DMS 273 treated with DMSO at 0.1 percent for 48 hours (cell line): ENCODE results near the gene SLC35F1.

Source experiments
- DNase-seq: peaks from one replicate; lab custom pipeline; 2025; lab: John Stamatoyannopoulos, UW

SLC35F1 gene

GRCh38 chr6:118316796-118317384 lies 409.8 kb downstream of the SLC35F1 start:
- DNase-seq = no peak

- no peak for DNase-seq
Measured at GRCh38 chr6:118317581-118318563, 410.8 kb downstream of the SLC35F1 start.

- no peak for DNase-seq
Measured at GRCh38 chr6:118318648-118319047, 411.6 kb downstream of the SLC35F1 start.

- no peak for DNase-seq
Measured at GRCh38 chr6:118319416-118319815, 412.4 kb downstream of the SLC35F1 start.

- no peak for DNase-seq
Measured at GRCh38 chr6:118319894-118320649, 413.0 kb downstream of the SLC35F1 start.

- DNase-seq = no peak
Measured at GRCh38 chr6:118320652-118321051, 413.6 kb downstream of the SLC35F1 start.

GRCh38 chr6:118324116-118324515 lies 417.1 kb downstream of the SLC35F1 start:
- no peak for DNase-seq

GRCh38 chr6:118325220-118325860 lies 418.3 kb downstream of the SLC35F1 start:
- DNase-seq = no peak

- DNase-seq = no peak
Measured at GRCh38 chr6:118326712-118327111, 419.6 kb downstream of the SLC35F1 start.

- DNase-seq = no peak
Measured at GRCh38 chr6:118327237-118327636, 420.2 kb downstream of the SLC35F1 start.

- DNase-seq = no peak
Measured at GRCh38 chr6:118333772-118334171, 426.7 kb downstream of the SLC35F1 start.

- no peak for DNase-seq
Measured at GRCh38 chr6:118334634-118335033, 427.6 kb downstream of the SLC35F1 start.

GRCh38 chr6:118335325-118335816 lies 428.3 kb downstream of the SLC35F1 start:
- no peak for DNase-seq

GRCh38 chr6:118344014-118344670 lies 437.1 kb downstream of the SLC35F1 start:
- no peak for DNase-seq

GRCh38 chr6:118350881-118351430 lies 443.9 kb downstream of the SLC35F1 start:
- DNase-seq = no peak

- no peak for DNase-seq
Measured at GRCh38 chr6:118353564-118353963, 446.5 kb downstream of the SLC35F1 start.

- no peak for DNase-seq
Measured at GRCh38 chr6:118354641-118355040, 447.6 kb downstream of the SLC35F1 start.

- no peak for DNase-seq
Measured at GRCh38 chr6:118356054-118356453, 449.0 kb downstream of the SLC35F1 start.

- no peak for DNase-seq
Measured at GRCh38 chr6:118356686-118357085, 449.6 kb downstream of the SLC35F1 start.
